Cardiac fibroblast (primary cell): ENCODE results near the gene SNCB.
"Not testable (repeated sequence)": the region's sequence is repeated elsewhere in the genome, so short reads cannot be mapped to it uniquely, and the experiment has no call there.

Source experiments
- DNase-seq, 2 donors: peaks; one replicate each; pipeline versions ENCODE4 v3.0.0 to v3.0.0-alpha.2; 2010; ENCODE audit warnings: low read depth in 2 of 2
- H3K4me3 ChIP-seq, 2 donors: replicated peaks in 1 of 2; 1 replicate in 1 of 2; 2 replicates in 1 of 2; pipeline ENCODE4 v1.5.1; 2011; ENCODE audit warnings: low read depth in 2 of 2, low read length in 2 of 2, mild to moderate bottlenecking in 2 of 2, moderate library complexity in 1 of 2
- CTCF ChIP-seq: IDR thresholded peaks from one replicate; pipeline ENCODE4 v1.5.1; 2011; ENCODE audit warnings: low read depth, mild to moderate bottlenecking, low read length, inconsistent platforms

SNCB gene

GRCh38 chr5:176595386-176595943, 34.9 kb downstream of the SNCB start:
- TF ChIP-seq CTCF: no peak
- no peak overlapping the region for H3K4me3 ChIP-seq

GRCh38 chr5:176594554-176594953, 35.8 kb downstream of the SNCB start:
- DNase-seq: no peak
- TF ChIP-seq CTCF: no peak
- no peak overlapping the region for H3K4me3 ChIP-seq

More at GRCh38 chr5:176595386-176595943, 34.9 kb downstream of the SNCB start:
- DNase-seq: no peak

- TF ChIP-seq CTCF: no peak
- DNase-seq: no peak
- no peak overlapping the region for H3K4me3 ChIP-seq
These were observed 37.0 kb downstream of the SNCB start for GRCh38 chr5:176593273-176593869.

GRCh38 chr5:176592573-176592972, 37.8 kb downstream of the SNCB start:
- DNase-seq: no peak
- TF ChIP-seq CTCF: no peak
- H3K4me3 ChIP-seq: no peak overlapping the region

DNA sequence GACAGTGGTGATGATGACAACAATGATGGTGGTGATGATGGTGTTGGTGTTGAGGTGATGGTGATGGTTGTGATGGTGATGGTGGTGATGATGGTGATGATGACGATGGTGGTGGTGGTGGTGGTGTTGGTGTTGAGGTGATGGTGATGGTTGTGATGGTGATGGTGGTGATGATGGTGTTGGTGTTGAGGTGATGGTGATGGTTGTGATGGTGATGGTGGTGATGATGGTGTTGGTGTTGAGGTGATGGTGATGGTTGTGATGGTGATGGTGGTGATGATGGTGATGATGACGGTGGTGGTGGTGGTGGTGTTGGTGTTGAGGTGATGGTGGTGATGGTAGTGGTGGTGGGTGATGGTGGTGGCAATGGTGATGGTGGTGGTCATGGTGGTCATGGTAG, 38.7 kb downstream of the SNCB start:
- not testable (repeated sequence) for H3K4me3 ChIP-seq, DNase-seq

- no peak for DNase-seq
- no peak for TF ChIP-seq CTCF
These were observed 40.2 kb downstream of the SNCB start for GRCh38 chr5:176590035-176590717.

DNA sequence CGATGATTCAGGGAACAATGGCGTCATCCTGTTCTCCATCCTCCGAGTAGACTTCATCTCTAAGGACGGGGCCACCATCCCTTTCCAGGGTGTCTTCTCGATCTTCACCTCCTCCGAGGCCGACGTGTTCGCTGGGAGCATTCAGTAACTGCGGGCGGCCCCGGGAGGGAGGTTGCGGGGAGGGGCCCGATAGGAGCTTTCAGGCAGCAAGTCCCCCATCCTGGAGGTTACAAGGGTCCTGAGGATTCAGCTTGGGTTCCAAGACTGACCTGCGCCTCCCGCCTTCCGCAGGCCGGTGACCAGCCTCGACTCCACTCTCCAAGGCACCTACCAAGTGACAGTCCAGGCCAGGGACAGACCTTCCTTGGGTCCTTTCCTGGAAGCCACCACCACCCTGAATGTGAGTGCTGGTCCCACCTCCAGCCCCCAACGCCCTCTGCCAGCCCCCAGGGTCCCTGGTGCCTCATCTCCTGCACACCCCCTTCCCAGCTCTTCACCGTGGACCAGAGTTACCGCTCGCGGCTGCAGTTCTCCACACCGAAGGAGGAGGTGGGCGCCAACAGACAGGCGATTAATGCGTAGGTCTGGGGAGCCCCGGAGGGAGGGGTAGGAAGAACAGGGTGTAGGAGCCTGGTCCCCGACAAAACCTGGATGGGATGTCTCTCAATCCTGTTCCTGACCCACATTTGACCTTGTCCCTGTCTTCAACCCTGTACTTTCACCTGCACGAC, 41.1 kb downstream of the SNCB start:
- no peak overlapping the region for H3K4me3 ChIP-seq
- no peak for TF ChIP-seq CTCF
- DNase-seq: no peak

More at GRCh38 chr5:176590035-176590717, 40.2 kb downstream of the SNCB start:
- no peak overlapping the region for H3K4me3 ChIP-seq
